Thoracic aorta (tissue), 2 donors: Measurements from ENCODE around the gene CMTM1. TPM values are rescaled to one million over a fixed set of nuclear protein-coding genes. Genes with fewer than 3 reads are reported as not detected.
A peak's percentile ranks its signal among the peaks of the same experiment; 100 is the strongest.

Experiments
- ATAC-seq: fragments of 150-250 bp; one replicate; pipeline ENCODE4 v1.8.0; 2017; ENCODE audit warnings: low read depth; ENCODE audit not compliant: insufficient number of reproducible peaks, low FRiP score
- DNase-seq: peaks from one replicate; pipeline ENCODE4 v3.0.0-alpha.2; 2020; ENCODE audit warnings: low spot score
- H3K27ac ChIP-seq, 2 donors: fragments of 200-600 bp; sonication (generic); 1 replicate in 1 of 2; 2 replicates in 1 of 2; pipeline ENCODE4 v1.5.1; 2016; ENCODE audit warnings: mild to moderate bottlenecking in 2 of 2, moderate library complexity in 2 of 2
- H3K27me3 ChIP-seq: fragments of 200-600 bp; sonication (generic); replicated peaks from 2 replicates; pipeline ENCODE4 v1.6.0; 2016; ENCODE audit warnings: mild to moderate bottlenecking; ENCODE audit not compliant: insufficient read depth
- H3K36me3 ChIP-seq: fragments of 200-600 bp; sonication (generic); one replicate; pipeline ENCODE4 v1.5.1; 2016
- H3K4me1 ChIP-seq, 2 donors: fragments of 200-600 bp; sonication (generic); 1 replicate in 1 of 2; 2 replicates in 1 of 2; pipeline versions ENCODE4 v1.5.1 to v1.6.0; 2016; ENCODE audit warnings: low read depth in 2 of 2, mild to moderate bottlenecking in 1 of 2; ENCODE audit not compliant: control insufficient read depth in 1 of 2
- H3K4me3 ChIP-seq: fragments of 200-600 bp; sonication (generic); 2 replicates; pipeline ENCODE4 v1.5.1; 2016; ENCODE audit warnings: mild to moderate bottlenecking
- H3K9me3 ChIP-seq: fragments of 200-600 bp; sonication (generic); 2 replicates; pipeline ENCODE4 v1.5.1; 2016
- CTCF ChIP-seq: fragments of 200-600 bp; sonication (generic); IDR thresholded peaks from one replicate; pipeline ENCODE4 v1.5.1; 2019; ENCODE audit warnings: antibody characterized with exemption
- total RNA-seq, 2 donors: library from RNA; depleted of rRNA; stranded (reverse); fragments of >200 nt; gene quantifications; one replicate each; pipeline versions ENCODE4 v1.1.0 to v1.2.3, GENCODE V29; 2016

CMTM1 gene
- total RNA-seq, 2 donors from 2014 or later, result 0.81 to 7.5 TPM

GRCh38 chr16:66576296-66576695, 10.1 kb downstream of the CMTM1 start:
- DNase-seq (no peak), ATAC-seq (no peak)
- no peak for TF ChIP-seq CTCF
- Histone ChIP-seq H3K4me1 (peaks cover 7 to 26% of the 10 kb centered on the region in 2 donors), H3K27me3 (no peaks in the 10 kb centered on the region), H3K9me3 (no peaks in the 10 kb centered on the region), H3K4me3 (no peak overlapping the region), H3K27ac (no peak overlapping the region), H3K36me3 (no peaks in the 10 kb centered on the region)

GRCh38 chr16:66578651-66579531, 12.7 kb downstream of the CMTM1 start, which contains the start of gene CMTM2:
Gene CMTM2 (plus strand): TSS chr16:66579463. CDS start chr16:66579608, 145 bp downstream.
- Histone ChIP-seq H3K27ac (no peak within 1 kb of the TSS), H3K27me3 (no peaks in the 10 kb centered on the region), H3K9me3 (no peaks in the 10 kb centered on the region), H3K4me1 (peaks cover 7 to 30% of the 10 kb centered on the region in 2 donors), H3K4me3 (peak within 1 kb of the TSS; percentile 65), H3K36me3 (no peaks in the 10 kb centered on the region)
- DNase-seq, result no peak
- ATAC-seq, result no peak
- no peak for TF ChIP-seq CTCF

- ATAC-seq, result no peak
- Histone ChIP-seq H3K27me3 (no peaks in the 10 kb centered on the region), H3K36me3 (no peaks in the 10 kb centered on the region), H3K27ac (peak overlapping the region in 1 of 2 donors; percentile 30), H3K4me1 (peaks cover 7 to 30% of the 10 kb centered on the region in 2 donors), H3K9me3 (no peaks in the 10 kb centered on the region), H3K4me3 (no peak overlapping the region)
- TF ChIP-seq CTCF, result no peak
- no peak for DNase-seq
Measured at GRCh38 chr16:66580605-66581209, 14.5 kb downstream of the CMTM1 start.

- TF ChIP-seq CTCF, result no peak
- Histone ChIP-seq H3K9me3 (no peaks in the 10 kb centered on the region), H3K4me3 (no peak overlapping the region), H3K36me3 (no peaks in the 10 kb centered on the region), H3K27ac (peak overlapping the region in 1 of 2 donors; percentile 30), H3K27me3 (no peaks in the 10 kb centered on the region), H3K4me1 (peaks cover 7 to 30% of the 10 kb centered on the region in 2 donors)
- ATAC-seq (no peak), DNase-seq (no peak)
Measured at GRCh38 chr16:66581246-66581952, 15.2 kb downstream of the CMTM1 start.
